Measurements from ENCODE around the gene ATG16L1. TPM values are rescaled to one million over a fixed set of nuclear protein-coding genes. Genes with fewer than 3 reads are reported as not detected.

ATG16L1 gene
- total RNA-seq, 1 experiment from 2014 or later: 42.0 TPM

DNA sequence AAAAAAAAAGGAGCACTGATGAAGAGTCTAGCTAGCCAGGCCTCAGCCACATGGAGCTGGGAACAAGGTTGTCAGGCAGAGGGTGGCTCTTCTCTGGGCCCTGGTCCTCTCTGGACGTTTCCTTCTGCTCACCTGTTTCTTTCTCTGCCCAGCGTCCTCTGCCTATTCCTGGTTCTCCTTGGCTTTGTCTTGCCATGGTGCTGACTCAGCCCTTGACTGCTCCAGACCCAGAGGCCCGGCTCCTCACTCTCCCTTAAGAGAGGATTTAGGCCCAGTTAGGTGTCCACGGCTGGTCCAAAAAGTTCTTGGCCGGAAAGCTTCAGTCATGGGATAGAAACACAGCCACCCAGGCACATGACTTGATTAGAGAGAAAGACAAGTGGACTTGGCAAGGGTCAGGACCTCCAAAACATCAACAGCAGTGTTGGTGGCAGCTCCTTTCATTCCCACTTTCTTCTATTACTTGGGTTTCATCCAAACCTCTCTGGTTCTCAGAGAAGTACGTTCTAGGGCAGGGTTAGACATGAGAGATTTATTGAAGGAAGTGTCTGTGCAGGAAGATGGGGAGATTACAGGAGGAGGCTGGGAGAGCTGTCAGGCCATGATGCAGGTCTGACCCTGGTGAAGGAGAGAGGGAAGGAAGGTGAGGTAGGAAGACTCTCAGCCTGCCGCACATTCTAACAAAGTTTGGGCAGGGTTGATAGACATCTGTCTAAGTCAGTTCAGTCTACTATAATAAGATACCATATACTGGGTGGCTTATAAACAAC, 14.5 kb upstream of the ATG16L1 start:
- Histone ChIP-seq H3K4me2 (ENCODE audit: insufficient read depth, insufficient read length, low read length) (no peak overlapping the region), H3K14ac (ENCODE audit: insufficient read depth, low read length) (no peak overlapping the region), H4K91ac (ENCODE audit: insufficient read length, low read depth, low read length) (no peak overlapping the region), H3K4ac (ENCODE audit: low read depth, low read length) (no peak overlapping the region), H3T11ph (ENCODE audit: low read length) (no peak overlapping the region), H3K23me2 (ENCODE audit: insufficient read length, low read depth, low read length, poor library complexity, severe bottlenecking) (no peaks in the 10 kb centered on the region), H2AK5ac (ENCODE audit: insufficient read length, low read length) (no peak overlapping the region), H3K79me1 (ENCODE audit: insufficient read depth, low read depth, low read length, poor library complexity, severe bottlenecking) (no peaks in the 10 kb centered on the region), H3K79me2 (ENCODE audit: insufficient read depth, low read length) (no peaks in the 10 kb centered on the region), H3K9me3 (ENCODE audit: control insufficient read depth, low read depth, low read length) (no peaks in the 10 kb centered on the region), H4K20me1 (ENCODE audit: control insufficient read depth, insufficient read depth, insufficient read length) (no peaks in the 10 kb centered on the region), H3K56ac (ENCODE audit: insufficient read length, low read depth, low read length) (no peak overlapping the region), H3K23ac (ENCODE audit: insufficient read length, low read depth, low read length) (no peak overlapping the region), H2BK15ac (ENCODE audit: low read depth, low read length) (no peak overlapping the region), H4K5ac (ENCODE audit: insufficient read length, low read depth, low read length) (no peak overlapping the region), H2BK120ac (ENCODE audit: low read depth, low read length, poor library complexity, severe bottlenecking) (no peak overlapping the region), H3K27ac (ENCODE audit: insufficient read length, low read depth, low read length) (no peak overlapping the region), H3K18ac (ENCODE audit: insufficient read length, low read depth, low read length) (no peak overlapping the region), H3K27me3 (ENCODE audit: insufficient read depth, low read length) (no peaks in the 10 kb centered on the region), H2AFZ (ENCODE audit: low read length) (no peak overlapping the region), H4K8ac (replicated peaks; ENCODE audit: insufficient read length, low read depth, low read length) (no peak overlapping the region), H3K9ac (ENCODE audit: extremely low read depth, insufficient read length, low read length) (no peak overlapping the region), H2BK20ac (ENCODE audit: low read depth, low read length, poor library complexity, severe bottlenecking) (no peak overlapping the region), H2BK5ac (ENCODE audit: insufficient read length, low read length) (no peak overlapping the region), H3K4me1 (ENCODE audit: insufficient read depth, low read length) (no peaks in the 10 kb centered on the region), H2BK12ac (ENCODE audit: insufficient read length, low read depth, low read length) (no peak overlapping the region)
- Mint-ChIP-seq H3K36me3 (ENCODE audit: insufficient read depth in 1 of 3, low read depth in 3 of 3) (no peaks in the 10 kb centered on the region), H3K9me3 (0 out of 5 replicates have a peak, but pooled peaks cover 0 to 2% of the 10 kb centered on the region in 2 experiments), H3K27me3 (ENCODE audit: low read depth) (0 out of 2 replicates have a peak, but pooled peaks cover 1% of the 10 kb centered on the region), H3K27ac (no peak overlapping the region), H3K4me3 (no peak overlapping the region), H3K4me1 (no peaks in the 10 kb centered on the region)
- TF ChIP-seq, protein P1, sequence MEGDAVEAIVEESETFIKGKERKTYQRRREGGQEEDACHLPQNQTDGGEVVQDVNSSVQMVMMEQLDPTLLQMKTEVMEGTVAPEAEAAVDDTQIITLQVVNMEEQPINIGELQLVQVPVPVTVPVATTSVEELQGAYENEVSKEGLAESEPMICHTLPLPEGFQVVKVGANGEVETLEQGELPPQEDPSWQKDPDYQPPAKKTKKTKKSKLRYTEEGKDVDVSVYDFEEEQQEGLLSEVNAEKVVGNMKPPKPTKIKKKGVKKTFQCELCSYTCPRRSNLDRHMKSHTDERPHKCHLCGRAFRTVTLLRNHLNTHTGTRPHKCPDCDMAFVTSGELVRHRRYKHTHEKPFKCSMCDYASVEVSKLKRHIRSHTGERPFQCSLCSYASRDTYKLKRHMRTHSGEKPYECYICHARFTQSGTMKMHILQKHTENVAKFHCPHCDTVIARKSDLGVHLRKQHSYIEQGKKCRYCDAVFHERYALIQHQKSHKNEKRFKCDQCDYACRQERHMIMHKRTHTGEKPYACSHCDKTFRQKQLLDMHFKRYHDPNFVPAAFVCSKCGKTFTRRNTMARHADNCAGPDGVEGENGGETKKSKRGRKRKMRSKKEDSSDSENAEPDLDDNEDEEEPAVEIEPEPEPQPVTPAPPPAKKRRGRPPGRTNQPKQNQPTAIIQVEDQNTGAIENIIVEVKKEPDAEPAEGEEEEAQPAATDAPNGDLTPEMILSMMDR (conservative IDR thresholded peaks at IDR 0.05): no peak
- no CpG with 5 or more reads among the region's 7 CpGs for WGBS (ENCODE audit: extremely low coverage, insufficient read length, low lambda C conversion rate)
- DNase-seq: no peak

Data from H9 (cell line).